Measurements from ENCODE around the gene IL6. TPM values are rescaled to one million over a fixed set of nuclear protein-coding genes. Genes with fewer than 3 reads are reported as not detected.
"Not testable (repeated sequence)": the region's sequence is repeated elsewhere in the genome, so short reads cannot be mapped to it uniquely, and the experiment has no call there.

Gene IL6
- total RNA-seq, 1 donor from 2014 or later, result 8.5 TPM

GRCh38 chr7:22683379-22683778 is 43.6 kb upstream of the IL6 start:
- TF ChIP-seq, protein P1, sequence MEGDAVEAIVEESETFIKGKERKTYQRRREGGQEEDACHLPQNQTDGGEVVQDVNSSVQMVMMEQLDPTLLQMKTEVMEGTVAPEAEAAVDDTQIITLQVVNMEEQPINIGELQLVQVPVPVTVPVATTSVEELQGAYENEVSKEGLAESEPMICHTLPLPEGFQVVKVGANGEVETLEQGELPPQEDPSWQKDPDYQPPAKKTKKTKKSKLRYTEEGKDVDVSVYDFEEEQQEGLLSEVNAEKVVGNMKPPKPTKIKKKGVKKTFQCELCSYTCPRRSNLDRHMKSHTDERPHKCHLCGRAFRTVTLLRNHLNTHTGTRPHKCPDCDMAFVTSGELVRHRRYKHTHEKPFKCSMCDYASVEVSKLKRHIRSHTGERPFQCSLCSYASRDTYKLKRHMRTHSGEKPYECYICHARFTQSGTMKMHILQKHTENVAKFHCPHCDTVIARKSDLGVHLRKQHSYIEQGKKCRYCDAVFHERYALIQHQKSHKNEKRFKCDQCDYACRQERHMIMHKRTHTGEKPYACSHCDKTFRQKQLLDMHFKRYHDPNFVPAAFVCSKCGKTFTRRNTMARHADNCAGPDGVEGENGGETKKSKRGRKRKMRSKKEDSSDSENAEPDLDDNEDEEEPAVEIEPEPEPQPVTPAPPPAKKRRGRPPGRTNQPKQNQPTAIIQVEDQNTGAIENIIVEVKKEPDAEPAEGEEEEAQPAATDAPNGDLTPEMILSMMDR (IDR thresholded peaks at IDR 0.05; ENCODE audit: insufficient read depth, low read length, poor library complexity, severe bottlenecking), result no peak
- Histone ChIP-seq H3K4me3 (ENCODE audit: low read depth, low read length) (no peak overlapping the region), H3K36me3 (ENCODE audit: control insufficient read depth, insufficient read depth, low read length) (no peaks in the 10 kb centered on the region), H3K27me3 (ENCODE audit: control insufficient read depth, insufficient read depth, low read length) (no peaks in the 10 kb centered on the region)
- no peak for DNase-seq (ENCODE audit: low read depth)

- no peak for DNase-seq (ENCODE audit: low read depth)
- Histone ChIP-seq H3K4me3 (ENCODE audit: low read depth, low read length) (no peak overlapping the region), H3K27me3 (ENCODE audit: control insufficient read depth, insufficient read depth, low read length) (no peaks in the 10 kb centered on the region), H3K36me3 (ENCODE audit: control insufficient read depth, insufficient read depth, low read length) (no peaks in the 10 kb centered on the region)
- TF ChIP-seq, protein P1 (IDR thresholded peaks at IDR 0.05; ENCODE audit: insufficient read depth, low read length, poor library complexity, severe bottlenecking), result no peak
Measured at GRCh38 chr7:22686620-22687019, 40.4 kb upstream of the IL6 start.

DNA sequence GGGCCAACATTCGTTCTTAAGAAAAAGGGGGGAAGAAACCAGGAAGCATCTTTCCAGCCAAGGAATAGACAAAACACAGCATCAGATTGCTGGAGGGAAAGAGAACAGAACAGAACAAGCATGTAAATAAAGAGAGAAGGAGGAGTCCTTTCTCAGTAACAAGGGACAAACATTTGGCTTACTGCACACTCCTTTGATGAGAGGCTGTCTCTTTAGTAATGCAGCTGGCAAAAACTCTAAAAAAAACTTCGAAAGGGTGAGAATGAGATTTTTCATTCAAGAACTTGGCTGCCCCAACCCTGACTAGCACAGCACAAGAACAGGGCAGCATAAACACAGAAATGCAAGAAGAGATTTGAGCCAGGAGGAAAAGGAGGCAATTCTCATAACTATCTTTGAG is 38.9 kb upstream of the IL6 start:
- TF ChIP-seq, protein P1 (IDR thresholded peaks at IDR 0.05; ENCODE audit: insufficient read depth, low read length, poor library complexity, severe bottlenecking), result no peak
- Histone ChIP-seq H3K36me3 (ENCODE audit: control insufficient read depth, insufficient read depth, low read length) (no peaks in the 10 kb centered on the region), H3K4me3 (ENCODE audit: low read depth, low read length) (no peak overlapping the region), H3K27me3 (ENCODE audit: control insufficient read depth, insufficient read depth, low read length) (no peaks in the 10 kb centered on the region)
- DNase-seq (ENCODE audit: low read depth), result no peak

DNA sequence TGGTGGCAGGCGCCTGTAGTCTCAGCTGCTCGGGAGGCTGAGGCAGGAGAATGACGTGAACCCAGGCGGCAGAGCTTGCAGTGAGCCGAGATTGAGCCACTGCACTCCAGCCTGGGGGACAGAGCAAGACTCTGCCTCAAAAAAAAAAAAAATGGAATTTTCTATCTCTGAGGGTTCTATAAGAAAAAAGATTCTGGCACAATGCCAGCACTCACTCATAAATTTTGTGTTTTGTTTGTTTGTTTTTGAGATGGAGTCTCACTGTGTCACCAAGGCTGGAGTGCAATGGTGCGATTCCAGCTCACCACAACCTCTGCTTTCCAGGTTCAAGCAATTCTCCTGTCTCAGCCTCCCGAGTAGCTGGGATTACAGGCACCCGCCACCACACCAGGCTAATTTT is 38.1 kb upstream of the IL6 start:
- not testable (repeated sequence) for H3K27me3 ChIP-seq (ENCODE audit: control insufficient read depth, insufficient read depth, low read length); DNase-seq (ENCODE audit: low read depth); H3K36me3 ChIP-seq (ENCODE audit: control insufficient read depth, insufficient read depth, low read length); H3K4me3 ChIP-seq (ENCODE audit: low read depth, low read length)

- TF ChIP-seq, protein P1 (IDR thresholded peaks at IDR 0.05; ENCODE audit: insufficient read depth, low read length, poor library complexity, severe bottlenecking), result no peak
Measured at GRCh38 chr7:22694597-22695207, 32.3 kb upstream of the IL6 start.

GRCh38 chr7:22695476-22696132 is 31.4 kb upstream of the IL6 start:
- no peak for DNase-seq (ENCODE audit: low read depth)
- H3K4me3 ChIP-seq (ENCODE audit: low read depth, low read length), result no peak overlapping the region
- H3K27me3 ChIP-seq (ENCODE audit: control insufficient read depth, insufficient read depth, low read length), result no peaks in the 10 kb centered on the region
- H3K36me3 ChIP-seq (ENCODE audit: control insufficient read depth, insufficient read depth, low read length), result no peaks in the 10 kb centered on the region
- TF ChIP-seq, protein P1 (IDR thresholded peaks at IDR 0.05; ENCODE audit: insufficient read depth, low read length, poor library complexity, severe bottlenecking), result no peak

More at GRCh38 chr7:22694597-22695207, 32.3 kb upstream of the IL6 start:
- H3K27me3 ChIP-seq (ENCODE audit: control insufficient read depth, insufficient read depth, low read length), result no peaks in the 10 kb centered on the region
- H3K4me3 ChIP-seq (ENCODE audit: low read depth, low read length), result no peak overlapping the region
- no peaks in the 10 kb centered on the region for H3K36me3 ChIP-seq (ENCODE audit: control insufficient read depth, insufficient read depth, low read length)
- no peak for DNase-seq (ENCODE audit: low read depth)

Measured in kidney epithelial cell (primary cell).